Tibial nerve (tissue), 4 donors: ENCODE results near the gene LETMD1. TPM values are rescaled to one million over a fixed set of nuclear protein-coding genes. Genes with fewer than 3 reads are reported as not detected.

Experiments
- DNase-seq, 2 donors: peaks; one replicate each; pipeline ENCODE4 v3.0.0-alpha.2; 2019; ENCODE audit warnings: low spot score in 2 of 2
- H3K27ac ChIP-seq, 4 donors: fragments of 200-600 bp; sonication (generic) in 3 of 4; one replicate each; pipeline ENCODE4 v1.5.1; 2017 to 2019; ENCODE audit warnings: mild to moderate bottlenecking in 1 of 4
- H3K27me3 ChIP-seq, 2 donors: fragments of 200-600 bp; sonication (generic) in 1 of 2; one replicate each; pipeline versions ENCODE4 v1.5.1 to v1.6.0; 2017 to 2019
- H3K36me3 ChIP-seq, 3 donors: fragments of 200-600 bp; sonication (generic); one replicate each; pipeline ENCODE4 v1.5.1; 2018 to 2019
- H3K4me1 ChIP-seq, 4 donors: fragments of 200-600 bp; sonication (generic) in 3 of 4; one replicate each; pipeline ENCODE4 v1.5.1; 2017 to 2019
- H3K4me3 ChIP-seq, 4 donors: fragments of 200-600 bp; sonication (generic) in 3 of 4; one replicate each; pipeline ENCODE4 v1.5.1; 2017 to 2019; ENCODE audit warnings: mild to moderate bottlenecking in 1 of 4, moderate library complexity in 1 of 4
- H3K9me3 ChIP-seq, 4 donors: fragments of 200-600 bp; sonication (generic) in 3 of 4; one replicate each; pipeline ENCODE4 v1.5.1; 2017 to 2019
- CTCF ChIP-seq, 5 experiments: fragments of 200-600 bp in 3 of 5; fragments of 450-650 bp in 2 of 5; sonication (generic) in 3 of 5; IDR thresholded peaks; one replicate each; pipeline ENCODE4 v1.5.1; 2016 to 2019; ENCODE audit warnings: antibody characterized with exemption in 5 of 5, mild to moderate bottlenecking in 3 of 5, moderate library complexity in 2 of 5
- EP300 ChIP-seq, 2 donors: sonication (generic); formaldehyde crosslinking; IDR thresholded peaks; one replicate each; pipeline ENCODE4 v1.6.1; 2017; ENCODE audit warnings: antibody characterized with exemption in 2 of 2, mild to moderate bottlenecking in 1 of 2
- POLR2A ChIP-seq, 2 donors: fragments of 450-650 bp; IDR thresholded peaks; one replicate each; pipeline ENCODE4 v1.6.1; 2017; ENCODE audit warnings: antibody characterized with exemption in 2 of 2, mild to moderate bottlenecking in 2 of 2, moderate library complexity in 2 of 2
- WGBS, 2 donors: methylation state at CpG; one replicate each; pipeline ENCODE4 v1.1.5; 2018; 5-methylcytosine and 5-hydroxymethylcytosine counted together
- total RNA-seq, 4 donors: library from RNA; depleted of rRNA; stranded (reverse); fragments of >200 nt; gene quantifications; one replicate each; pipeline ENCODE4 v1.1.0, GENCODE V29; 2016

Gene LETMD1
- total RNA-seq, 4 donors from 2014 or later, result 52.3 to 72.4 (median 66.7) TPM

GRCh38 chr12:51062631-51063397 lies 14.7 kb downstream of the LETMD1 start:
- no peak overlapping the region for H3K27ac ChIP-seq
- H3K4me3 ChIP-seq, result no peak overlapping the region
- peaks cover 2 to 100% (median 27%) of the 10 kb centered on the region in 3 donors for H3K36me3 ChIP-seq
- H3K9me3 ChIP-seq, result no peaks in the 10 kb centered on the region
- no peaks in the 10 kb centered on the region for H3K4me1 ChIP-seq
- H3K27me3 ChIP-seq, result no peaks in the 10 kb centered on the region
- DNase-seq, result no peak
- 71 to 75% methylated on average over 9 of the region's 9 CpGs for whole genome bisulfite sequencing, 2 donors
- TF ChIP-seq EP300 (IDR thresholded peaks at IDR 0.05) (no peak), CTCF (IDR thresholded peaks at IDR 0.05) (no peak), POLR2A (IDR thresholded peaks at IDR 0.05) (no peak)

- peaks cover 0 to 96% (median 20%) of the 10 kb centered on the region in 3 donors for H3K36me3 ChIP-seq
- no peaks in the 10 kb centered on the region for H3K4me1 ChIP-seq
- no peaks in the 10 kb centered on the region for H3K9me3 ChIP-seq
- H3K4me3 ChIP-seq, result no peak overlapping the region
- 97% methylated on average over 5 of the region's 5 CpGs for WGBS, 2 donors
- TF ChIP-seq CTCF (IDR thresholded peaks at IDR 0.05) (no peak), POLR2A (IDR thresholded peaks at IDR 0.05) (no peak), EP300 (IDR thresholded peaks at IDR 0.05) (no peak)
- no peak for DNase-seq
- no peak overlapping the region for H3K27ac ChIP-seq
- H3K27me3 ChIP-seq, result no peaks in the 10 kb centered on the region
These were observed 17.4 kb downstream of the LETMD1 start for GRCh38 chr12:51065530-51065929.

- no peak overlapping the region for H3K27ac ChIP-seq
- TF ChIP-seq EP300 (IDR thresholded peaks at IDR 0.05), result no peak
- TF ChIP-seq CTCF (IDR thresholded peaks at IDR 0.05), result no peak
- TF ChIP-seq POLR2A (IDR thresholded peaks at IDR 0.05), result no peak
- 90 to 95% methylated on average over 4 of the region's 4 CpGs for WGBS, 2 donors
These were observed 19.1 kb downstream of the LETMD1 start for GRCh38 chr12:51067229-51067628.

GRCh38 chr12:51067771-51068170 lies 19.6 kb downstream of the LETMD1 start:
- no peaks in the 10 kb centered on the region for H3K27me3 ChIP-seq
- TF ChIP-seq EP300 (IDR thresholded peaks at IDR 0.05) (no peak), POLR2A (IDR thresholded peaks at IDR 0.05) (no peak), CTCF (IDR thresholded peaks at IDR 0.05) (no peak)
- no peaks in the 10 kb centered on the region for H3K4me1 ChIP-seq
- WGBS, 2 donors, result 71 to 78% methylated on average over 7 of the region's 7 CpGs
- H3K36me3 ChIP-seq, result peaks cover 0 to 94% (median 20%) of the 10 kb centered on the region in 3 donors
- H3K9me3 ChIP-seq, result no peaks in the 10 kb centered on the region
- DNase-seq, result no peak
- no peak overlapping the region for H3K4me3 ChIP-seq
- no peak overlapping the region for H3K27ac ChIP-seq

More at GRCh38 chr12:51067229-51067628, 19.1 kb downstream of the LETMD1 start:
- Histone ChIP-seq H3K4me1 (no peaks in the 10 kb centered on the region), H3K27me3 (no peaks in the 10 kb centered on the region), H3K9me3 (no peaks in the 10 kb centered on the region), H3K36me3 (peaks cover 0 to 96% (median 20%) of the 10 kb centered on the region in 3 donors), H3K4me3 (no peak overlapping the region)
- DNase-seq, result no peak

- DNase-seq, result peak in 1 of 2 donors; percentile 66
- TF ChIP-seq POLR2A (IDR thresholded peaks at IDR 0.05) (no peak), EP300 (IDR thresholded peaks at IDR 0.05) (peak in 1 of 2 donors; percentile 67)
- Histone ChIP-seq H3K27ac (peak overlapping the region in 2 of 4 donors; percentile 21 to 48), H3K4me1 (peaks cover 0 to 1% (median 0%) of the 10 kb centered on the region in 4 donors), H3K4me3 (no peak overlapping the region), H3K9me3 (no peaks in the 10 kb centered on the region), H3K27me3 (no peaks in the 10 kb centered on the region), H3K36me3 (peaks cover 2 to 87% (median 20%) of the 10 kb centered on the region in 3 donors)
- 64% methylated on average over 3 of the region's 3 CpGs for WGBS, 2 donors
These were observed 21.9 kb downstream of the LETMD1 start for GRCh38 chr12:51070004-51070403.
